H9 (cell line): ENCODE results near the gene RASA2. TPM values are rescaled to one million over a fixed set of nuclear protein-coding genes. Genes with fewer than 3 reads are reported as not detected.

Experiments used
- DNase-seq: peaks from one replicate; pipeline ENCODE4 v3.0.0-alpha.2; 2017
- H2AFZ ChIP-seq: one replicate; pipeline ENCODE4 v1.6.1; 2013; ENCODE audit warnings: mild to moderate bottlenecking, low read length, control low read depth, moderate library complexity
- H2AK5ac ChIP-seq: 2 replicates; pipeline ENCODE4 v1.6.1; 2013; ENCODE audit warnings: low read length, control low read depth, mixed read lengths; ENCODE audit not compliant: insufficient read length
- H2BK120ac ChIP-seq: one replicate; pipeline ENCODE4 v1.6.1; 2013; ENCODE audit warnings: low read depth, mild to moderate bottlenecking, low read length, control low read depth, inconsistent platforms; ENCODE audit not compliant: poor library complexity, severe bottlenecking
- H2BK12ac ChIP-seq: 2 replicates; pipeline ENCODE4 v1.6.1; 2013; ENCODE audit warnings: low read length, control low read depth, mixed read lengths, low read depth; ENCODE audit not compliant: insufficient read length
- H2BK15ac ChIP-seq: 2 replicates; pipeline ENCODE4 v1.6.1; 2013; ENCODE audit warnings: low read depth, low read length, control low read depth
- H2BK20ac ChIP-seq: one replicate; pipeline ENCODE4 v1.6.1; 2013; ENCODE audit warnings: low read depth, mild to moderate bottlenecking, low read length, control low read depth, inconsistent platforms; ENCODE audit not compliant: poor library complexity, severe bottlenecking
- H2BK5ac ChIP-seq: 2 replicates; pipeline ENCODE4 v1.6.1; 2013; ENCODE audit warnings: low read length, control low read depth, mixed read lengths; ENCODE audit not compliant: insufficient read length
- H3K14ac ChIP-seq: 2 replicates; pipeline ENCODE4 v1.6.1; 2013; ENCODE audit warnings: low read length, control low read depth; ENCODE audit not compliant: insufficient read depth
- H3K18ac ChIP-seq: 2 replicates; pipeline ENCODE4 v1.6.1; 2013; ENCODE audit warnings: low read depth, mild to moderate bottlenecking, mixed read lengths, low read length, control low read depth; ENCODE audit not compliant: insufficient read length
- H3K23ac ChIP-seq: 2 replicates; pipeline ENCODE4 v1.6.1; 2013; ENCODE audit warnings: low read length, control low read depth, mixed read lengths, low read depth; ENCODE audit not compliant: insufficient read length
- H3K23me2 ChIP-seq: 2 replicates; pipeline ENCODE4 v1.6.1; 2013; ENCODE audit warnings: low read depth, mild to moderate bottlenecking, mixed read lengths, low read length, control low read depth; ENCODE audit not compliant: insufficient read length, poor library complexity, severe bottlenecking
- H3K27ac ChIP-seq: 2 replicates; pipeline ENCODE4 v1.5.1; 2013; ENCODE audit warnings: low read length, control low read depth, mixed read lengths, low read depth; ENCODE audit not compliant: insufficient read length
- H3K27me3 ChIP-seq: 2 replicates; pipeline ENCODE4 v1.6.1; 2013; ENCODE audit warnings: low read length, control low read depth, inconsistent platforms; ENCODE audit not compliant: insufficient read depth
- H3K4ac ChIP-seq: 2 replicates; pipeline ENCODE4 v1.6.1; 2013; ENCODE audit warnings: low read depth, mild to moderate bottlenecking, control low read depth, inconsistent platforms, low read length, moderate library complexity
- H3K4me1 ChIP-seq: 2 replicates; pipeline ENCODE4 v1.6.1; 2013; ENCODE audit warnings: low read length, control low read depth, inconsistent platforms; ENCODE audit not compliant: insufficient read depth
- H3K4me2 ChIP-seq: 2 replicates; pipeline ENCODE4 v1.6.1; 2013; ENCODE audit warnings: low read length, control low read depth, mixed read lengths; ENCODE audit not compliant: insufficient read length, insufficient read depth
- H3K56ac ChIP-seq: 2 replicates; pipeline ENCODE4 v1.6.1; 2013; ENCODE audit warnings: low read depth, mild to moderate bottlenecking, mixed read lengths, low read length, control low read depth; ENCODE audit not compliant: insufficient read length
- H3K79me1 ChIP-seq: 2 replicates; pipeline ENCODE4 v1.6.1; 2013; ENCODE audit warnings: low read depth, mild to moderate bottlenecking, moderate library complexity, low read length, control low read depth, inconsistent platforms; ENCODE audit not compliant: insufficient read depth, poor library complexity, severe bottlenecking
- H3K79me2 ChIP-seq: 2 replicates; pipeline ENCODE4 v1.6.1; 2013; ENCODE audit warnings: low read length, control low read depth, inconsistent platforms; ENCODE audit not compliant: insufficient read depth
- H3K9ac ChIP-seq: 2 replicates; pipeline ENCODE4 v1.6.1; 2013; ENCODE audit warnings: low read length, control low read depth, mixed read lengths; ENCODE audit not compliant: insufficient read length; ENCODE audit errors: extremely low read depth
- H3K9me3 ChIP-seq: one replicate; pipeline ENCODE4 v1.6.1; 2013; ENCODE audit warnings: low read depth, low read length, inconsistent platforms; ENCODE audit not compliant: control insufficient read depth
- H3T11ph ChIP-seq: one replicate; pipeline ENCODE4 v1.6.1; 2013; ENCODE audit warnings: mild to moderate bottlenecking, low read length, control low read depth, inconsistent platforms
- H4K20me1 ChIP-seq: one replicate; pipeline ENCODE4 v1.6.1; 2013; ENCODE audit not compliant: control insufficient read depth, insufficient read length, insufficient read depth
- H4K5ac ChIP-seq: 2 replicates; pipeline ENCODE4 v1.6.1; 2013; ENCODE audit warnings: low read depth, mild to moderate bottlenecking, mixed read lengths, low read length, control low read depth; ENCODE audit not compliant: insufficient read length
- H4K8ac ChIP-seq: replicated peaks from 2 replicates; pipeline ENCODE4 v1.6.1; 2013; ENCODE audit warnings: low read length, control low read depth, mixed read lengths, low read depth; ENCODE audit not compliant: insufficient read length
- H4K91ac ChIP-seq: 2 replicates; pipeline ENCODE4 v1.6.1; 2013; ENCODE audit warnings: low read depth, mild to moderate bottlenecking, moderate library complexity, mixed read lengths, low read length, control low read depth; ENCODE audit not compliant: insufficient read length
- H3K27ac Mint-ChIP-seq, 3 experiments: 2 replicates in 2 of 3; 3 replicates in 1 of 3; pipeline ENCODE4 v1.8.0; 2020 to 2021; ENCODE audit warnings: mixed read lengths in 3 of 3, mild to moderate bottlenecking in 1 of 3, moderate library complexity in 1 of 3
- H3K27me3 Mint-ChIP-seq: 2 replicates; pipeline ENCODE4 v1.8.0; 2021; ENCODE audit warnings: low read depth, mild to moderate bottlenecking, moderate library complexity, mixed read lengths
- H3K36me3 Mint-ChIP-seq, 3 experiments: 2 replicates in 2 of 3; 3 replicates in 1 of 3; pipeline ENCODE4 v1.8.0; 2020 to 2021; ENCODE audit warnings: low read depth in 3 of 3, mixed read lengths in 3 of 3; ENCODE audit not compliant: insufficient read depth in 1 of 3
- H3K4me1 Mint-ChIP-seq, 2 experiments: 2 replicates each; pipeline ENCODE4 v1.8.0; 2020; ENCODE audit warnings: mixed read lengths in 2 of 2
- H3K4me3 Mint-ChIP-seq, 2 experiments: 2 replicates in 1 of 2; 3 replicates in 1 of 2; pipeline ENCODE4 v1.8.0; 2020 to 2021; ENCODE audit warnings: mild to moderate bottlenecking in 2 of 2, mixed read lengths in 2 of 2, moderate library complexity in 1 of 2
- H3K9me3 Mint-ChIP-seq, 2 experiments: 2 replicates in 1 of 2; 3 replicates in 1 of 2; pipeline ENCODE4 v1.8.0; 2020; ENCODE audit warnings: mild to moderate bottlenecking in 2 of 2, mixed read lengths in 2 of 2, moderate library complexity in 1 of 2
- WGBS: extraction: QIAGEN DNeasy Blood & Tissue Kit; methylation state at CpG from one replicate; pipeline ENCODE4 v1.1.7; 2013; ENCODE audit warnings: missing lambda C conversion rate, low lambda C conversion rate, mixed read lengths; ENCODE audit not compliant: insufficient read length; ENCODE audit errors: extremely low coverage; 5-methylcytosine and 5-hydroxymethylcytosine counted together
- total RNA-seq: library from RNA; stranded (reverse); gene quantifications from 2 replicates; pipeline ENCODE4 v1.2.1, GENCODE V29; 2021
- TF ChIP-seq, protein P1 (sequence below): fragments of 200-600 bp; sonication (generic); conservative IDR thresholded peaks from 3 replicates; pipeline ENCODE4 v1.8.0; 2021; ENCODE audit warnings: antibody characterized with exemption, mild to moderate bottlenecking

RASA2 gene
- total RNA-seq, 1 experiment from 2014 or later, result 24.4 TPM

DNA sequence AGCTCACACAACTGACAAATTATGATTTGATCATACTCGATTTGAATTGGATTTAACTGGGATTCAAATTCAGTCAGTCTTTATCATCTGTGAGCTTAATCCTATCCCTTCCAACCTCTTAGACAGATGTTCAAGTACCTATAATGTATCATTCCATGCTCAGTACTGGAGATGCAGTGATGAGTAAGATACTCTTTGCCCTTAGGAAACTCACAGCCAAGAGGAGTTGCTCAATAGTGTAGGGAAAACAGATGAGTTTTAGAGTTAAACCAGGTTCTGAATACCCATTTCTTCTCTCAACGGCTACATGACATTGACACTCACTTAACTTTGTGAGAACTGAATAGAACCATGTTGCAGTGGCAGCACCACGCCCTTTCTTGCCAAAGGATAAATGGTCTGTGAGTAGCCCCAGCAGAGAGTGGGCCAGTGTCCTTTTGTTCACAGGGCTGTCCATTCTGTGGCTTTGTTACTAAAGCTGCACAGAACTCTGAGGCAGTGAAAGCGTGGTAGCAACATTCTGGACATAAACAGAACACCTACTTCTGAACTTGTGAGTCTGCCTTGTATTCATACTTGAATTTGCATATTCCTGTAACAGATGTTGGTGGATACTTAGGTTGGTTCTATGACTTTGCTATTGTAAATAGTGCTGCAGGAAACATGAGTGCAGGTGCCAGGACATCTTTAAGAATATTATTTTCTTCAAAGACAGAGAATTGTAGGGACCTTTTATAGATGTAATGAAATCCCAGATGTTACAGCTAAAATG, 91.6 kb downstream of the RASA2 start:
- Histone ChIP-seq H4K8ac (no peak overlapping the region), H2BK20ac (no peak overlapping the region), H4K20me1 (no peaks in the 10 kb centered on the region), H4K91ac (no peak overlapping the region), H3K9ac (no peak overlapping the region), H4K5ac (no peak overlapping the region), H3K4me2 (no peak overlapping the region), H3K9me3 (no peaks in the 10 kb centered on the region), H2AFZ (no peak overlapping the region), H2BK120ac (no peak overlapping the region), H3K27ac (no peak overlapping the region), H3K23ac (no peak overlapping the region), H3K23me2 (no peaks in the 10 kb centered on the region), H3K18ac (no peak overlapping the region), H3K79me2 (no peaks in the 10 kb centered on the region), H3K4ac (no peak overlapping the region), H3K27me3 (no peaks in the 10 kb centered on the region), H3K56ac (no peak overlapping the region), H2BK5ac (no peak overlapping the region), H2BK12ac (no peak overlapping the region), H2BK15ac (no peak overlapping the region), H3K79me1 (no peaks in the 10 kb centered on the region), H3K14ac (no peak overlapping the region), H3T11ph (no peak overlapping the region), H3K4me1 (no peaks in the 10 kb centered on the region), H2AK5ac (no peak overlapping the region)
- WGBS, result no CpG with 5 or more reads among the region's 4 CpGs
- Mint-ChIP-seq H3K4me3 (no peak overlapping the region), H3K27me3 (no peaks in the 10 kb centered on the region), H3K9me3 (no peaks in the 10 kb centered on the region), H3K4me1 (no peaks in the 10 kb centered on the region), H3K36me3 (peaks cover 2 to 27% (median 24%) of the 10 kb centered on the region in 3 experiments; a peak in 6 of 7 replicates), H3K27ac (no peak overlapping the region)
- no peak for DNase-seq
- TF ChIP-seq, protein P1, sequence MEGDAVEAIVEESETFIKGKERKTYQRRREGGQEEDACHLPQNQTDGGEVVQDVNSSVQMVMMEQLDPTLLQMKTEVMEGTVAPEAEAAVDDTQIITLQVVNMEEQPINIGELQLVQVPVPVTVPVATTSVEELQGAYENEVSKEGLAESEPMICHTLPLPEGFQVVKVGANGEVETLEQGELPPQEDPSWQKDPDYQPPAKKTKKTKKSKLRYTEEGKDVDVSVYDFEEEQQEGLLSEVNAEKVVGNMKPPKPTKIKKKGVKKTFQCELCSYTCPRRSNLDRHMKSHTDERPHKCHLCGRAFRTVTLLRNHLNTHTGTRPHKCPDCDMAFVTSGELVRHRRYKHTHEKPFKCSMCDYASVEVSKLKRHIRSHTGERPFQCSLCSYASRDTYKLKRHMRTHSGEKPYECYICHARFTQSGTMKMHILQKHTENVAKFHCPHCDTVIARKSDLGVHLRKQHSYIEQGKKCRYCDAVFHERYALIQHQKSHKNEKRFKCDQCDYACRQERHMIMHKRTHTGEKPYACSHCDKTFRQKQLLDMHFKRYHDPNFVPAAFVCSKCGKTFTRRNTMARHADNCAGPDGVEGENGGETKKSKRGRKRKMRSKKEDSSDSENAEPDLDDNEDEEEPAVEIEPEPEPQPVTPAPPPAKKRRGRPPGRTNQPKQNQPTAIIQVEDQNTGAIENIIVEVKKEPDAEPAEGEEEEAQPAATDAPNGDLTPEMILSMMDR, result no peak
